C1 segment of cervical spinal cord (tissue), 14 donors: ENCODE results near the gene FBXL4.
A peak's percentile ranks its signal among the peaks of the same experiment; 100 is the strongest.

Source experiments
- DNase-seq, 14 donors: peaks; one replicate each; lab custom pipeline; 2025; lab: John Stamatoyannopoulos, UW

Gene FBXL4

DNA sequence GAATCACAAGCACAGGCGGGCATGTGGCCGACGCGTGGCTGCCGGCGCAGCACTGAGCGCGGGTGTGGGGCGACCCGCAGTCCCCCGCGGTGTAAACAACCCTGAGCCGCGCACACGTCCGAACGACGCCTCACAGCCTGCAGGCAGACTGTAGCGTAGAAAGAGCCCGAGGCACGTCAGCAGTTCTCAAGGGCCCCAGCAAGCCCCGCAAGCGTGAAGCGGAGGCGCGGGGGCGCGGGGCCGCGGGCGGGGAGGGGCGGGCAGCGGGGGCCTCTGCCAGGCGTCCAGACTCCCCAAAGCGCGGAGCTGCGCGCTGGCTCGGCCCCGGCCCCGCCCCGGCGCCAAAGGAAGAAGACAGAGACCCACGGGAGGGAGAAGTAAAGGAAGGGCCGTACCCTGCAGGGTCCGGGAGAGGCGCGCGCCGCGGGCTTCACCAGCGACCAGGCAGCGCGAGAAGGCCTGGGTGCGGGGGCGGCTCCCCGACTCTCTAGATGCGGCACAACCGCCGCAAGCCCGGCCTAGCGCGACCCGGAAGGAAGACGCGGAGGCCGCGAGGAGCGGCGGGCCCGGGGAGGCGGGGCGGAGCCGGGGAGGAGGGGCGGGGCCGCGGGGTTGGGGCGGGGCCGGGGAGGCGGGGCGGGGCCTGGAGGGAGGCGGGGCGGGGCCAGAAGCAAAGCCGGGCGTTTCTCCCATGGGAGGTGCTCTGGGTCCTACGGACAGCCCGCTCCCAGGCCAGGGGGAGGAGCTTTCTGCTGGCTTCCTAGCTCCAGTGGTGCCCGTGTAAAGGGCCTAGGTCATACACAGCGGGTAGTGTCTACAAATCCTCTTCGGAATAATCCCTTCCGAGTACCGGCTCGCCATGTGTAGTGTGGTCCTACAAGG lies at the start of gene FBXL4:
FBXL4 (minus strand) TSS at position 536 of the 882 bp plus-strand sequence. CDS start 20,958 bp downstream, outside the sequence.
- DNase-seq, result peak in 13 of 14 donors; percentile 73 to 86 (median 80)

DNA sequence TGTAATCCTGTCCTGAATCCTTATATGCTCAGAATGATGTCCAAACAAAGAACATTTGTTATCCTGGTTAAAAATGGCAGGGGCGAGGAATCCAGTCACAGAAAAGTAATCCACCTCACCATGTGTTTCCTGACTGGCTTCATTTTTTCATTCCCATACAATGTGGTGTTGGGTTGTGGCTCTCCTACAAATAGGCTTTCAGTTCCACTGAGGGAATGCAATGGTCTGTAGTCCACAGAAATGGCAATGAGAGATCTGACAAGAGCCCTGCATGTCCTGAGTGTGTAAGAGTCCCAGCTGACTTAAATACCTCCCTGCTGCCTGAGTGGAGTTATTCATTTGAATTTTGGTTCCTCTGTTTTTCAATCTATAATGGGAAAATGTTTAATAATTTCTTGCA lies 47.4 kb upstream of the FBXL4 start:
- no peak for DNase-seq

GRCh38 chr6:98992535-98992934 lies 44.8 kb upstream of the FBXL4 start:
- DNase-seq, result no peak

- DNase-seq, result no peak
Measured at GRCh38 chr6:98986071-98986615, 38.4 kb upstream of the FBXL4 start.

DNA sequence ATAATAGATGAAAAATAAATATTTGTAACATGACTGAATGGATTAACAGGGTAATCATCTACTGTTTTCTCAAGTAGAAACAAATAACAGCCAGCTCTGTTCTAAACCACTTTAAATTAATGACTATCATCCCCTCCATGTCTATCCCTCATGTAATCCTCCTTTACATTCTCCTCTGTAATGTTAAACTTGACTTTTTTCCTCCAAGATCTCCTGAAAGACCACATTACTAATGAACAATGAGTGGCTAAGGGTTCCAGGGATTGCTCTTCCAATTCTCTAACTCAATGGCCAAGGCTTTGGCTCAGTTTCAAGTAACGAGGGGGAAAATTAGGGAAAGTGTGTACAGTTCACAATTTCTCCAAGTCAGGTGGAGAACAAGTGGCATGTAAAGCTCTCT lies 37.6 kb upstream of the FBXL4 start:
- DNase-seq, result no peak

DNA sequence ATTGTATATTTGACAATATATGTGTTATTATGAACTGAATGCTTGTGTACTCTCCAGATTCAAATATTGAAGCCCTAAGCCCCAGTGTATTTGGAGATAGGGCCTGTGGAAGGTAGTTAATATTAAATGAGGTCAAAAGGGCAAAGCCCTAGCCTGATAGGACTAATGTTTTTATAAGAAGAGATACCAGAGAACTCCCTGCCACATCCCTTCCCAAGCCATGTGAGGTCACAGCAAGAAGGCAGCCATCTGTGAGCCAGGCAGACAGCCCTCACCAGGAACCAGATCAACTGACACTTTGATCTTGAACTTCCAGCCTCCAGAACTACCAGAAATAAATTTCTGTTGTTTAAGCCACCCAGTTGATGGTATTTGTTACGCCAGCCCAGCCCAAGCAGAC lies 36.4 kb upstream of the FBXL4 start:
- DNase-seq, result no peak

GRCh38 chr6:98981473-98981872 lies 33.7 kb upstream of the FBXL4 start:
- no peak for DNase-seq

DNA sequence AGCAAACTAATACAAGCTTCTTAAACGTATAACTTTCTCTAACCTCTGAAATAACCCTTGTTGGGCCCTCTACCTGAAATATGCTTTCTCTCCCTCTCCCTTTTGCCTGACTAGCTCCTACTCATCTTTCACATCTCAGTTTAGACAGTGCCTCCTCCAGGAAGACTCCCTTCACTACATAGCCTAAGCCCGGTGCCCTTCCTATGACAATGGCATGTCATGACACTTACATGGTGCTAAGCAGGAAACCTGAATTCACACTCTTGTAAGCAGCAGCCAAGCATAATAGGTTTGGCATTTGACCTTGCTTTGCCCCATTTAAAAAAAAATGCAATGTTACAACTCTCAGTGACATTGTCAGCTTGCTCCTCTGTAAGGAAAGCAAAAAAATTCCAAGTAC lies 33.1 kb upstream of the FBXL4 start:
- DNase-seq, result no peak

DNA sequence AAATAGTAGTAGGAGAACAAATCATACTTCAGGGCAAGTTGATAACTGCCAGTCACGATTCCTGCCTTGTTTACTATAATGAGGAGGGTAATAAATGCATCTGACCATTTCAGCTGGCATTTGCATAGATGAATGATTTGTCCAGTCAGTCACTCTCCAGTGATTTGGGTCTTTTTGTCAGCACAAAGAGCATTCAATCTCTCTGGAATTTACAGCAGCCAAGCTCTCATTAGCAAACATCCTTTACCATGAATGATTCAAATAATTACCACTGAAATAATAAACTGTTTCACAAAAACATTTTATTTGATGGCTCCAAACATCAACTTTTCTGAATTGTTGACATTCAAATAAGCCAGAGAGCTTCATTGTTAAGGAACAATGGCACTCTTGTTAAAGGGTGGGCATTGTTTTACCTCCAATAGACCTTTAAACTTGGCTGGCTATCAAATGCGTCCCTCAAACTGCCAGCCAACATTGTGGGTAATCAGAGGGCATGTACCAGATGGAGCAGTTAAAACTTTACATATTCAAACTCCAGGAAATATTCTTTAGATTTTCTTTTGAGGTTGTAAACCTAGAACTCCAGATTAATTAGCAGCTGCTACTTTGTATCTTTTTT lies 30.0 kb upstream of the FBXL4 start:
- DNase-seq, result no peak

GRCh38 chr6:98976674-98977385 lies 29.1 kb upstream of the FBXL4 start:
- DNase-seq, result no peak

DNA sequence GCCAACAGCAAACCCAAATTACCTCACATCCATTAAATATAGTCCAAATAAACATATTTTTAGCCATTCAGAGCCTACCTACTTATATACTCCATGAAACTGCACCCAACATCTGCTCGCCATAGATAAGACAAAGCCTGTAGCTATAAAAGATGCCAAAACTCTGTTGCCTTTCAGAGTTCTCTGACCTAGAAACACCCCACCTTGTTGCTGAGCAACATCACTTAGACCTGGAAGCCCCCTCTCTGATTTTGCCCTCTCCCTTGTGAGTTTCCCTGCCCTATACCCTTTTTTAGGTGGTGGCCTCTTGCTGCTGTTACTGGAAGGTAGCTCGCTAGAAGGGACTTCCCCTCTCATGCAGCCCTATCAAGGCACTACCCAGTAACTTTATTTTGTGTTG lies 27.7 kb upstream of the FBXL4 start:
- DNase-seq, result no peak

- DNase-seq, result no peak
Measured at GRCh38 chr6:98974309-98974708, 26.6 kb upstream of the FBXL4 start.

GRCh38 chr6:98973571-98973970 lies 25.8 kb upstream of the FBXL4 start:
- no peak for DNase-seq

- DNase-seq, result no peak
Measured at GRCh38 chr6:98971303-98971702, 23.6 kb upstream of the FBXL4 start.

DNA sequence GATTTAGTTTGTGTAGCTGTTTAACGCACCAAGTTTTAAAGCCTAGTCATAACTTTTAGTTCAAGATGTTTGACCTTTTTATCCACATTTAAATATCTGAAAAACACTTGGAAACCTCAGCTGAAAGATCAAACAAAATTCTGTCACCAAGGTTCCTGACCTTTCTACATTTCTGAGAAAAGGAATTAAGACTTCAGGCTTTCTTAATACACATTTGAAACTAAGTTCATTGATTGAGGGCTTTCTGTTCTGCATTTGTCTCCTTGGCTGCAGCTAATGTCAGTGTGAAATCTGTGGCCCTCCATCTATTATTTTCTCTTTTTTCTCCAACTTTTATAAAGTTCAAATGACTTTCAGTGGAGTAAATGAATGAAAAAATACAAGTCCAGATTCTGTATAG lies 22.7 kb upstream of the FBXL4 start:
- no peak for DNase-seq

DNA sequence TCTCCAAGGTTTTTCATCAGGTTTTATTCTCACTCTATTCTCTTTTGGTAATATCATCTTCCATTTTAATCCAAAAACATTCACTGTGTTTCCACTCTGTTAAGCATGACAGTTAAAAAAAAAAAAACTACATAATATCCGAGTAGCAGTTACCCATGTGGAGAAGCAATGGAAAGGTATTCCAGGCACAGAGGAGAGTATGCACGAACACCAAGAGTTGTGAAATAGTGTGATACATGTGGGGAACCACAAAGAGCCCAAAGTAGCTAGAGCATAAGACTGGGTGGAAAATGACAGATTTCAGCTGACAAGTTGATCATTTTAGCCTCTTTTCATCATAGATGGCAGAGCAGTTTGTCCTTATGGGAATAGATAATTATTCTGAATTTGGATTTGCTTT lies 19.9 kb upstream of the FBXL4 start:
- DNase-seq, result no peak

- DNase-seq, result no peak
Measured at GRCh38 chr6:98959631-98960030, 11.9 kb upstream of the FBXL4 start.

GRCh38 chr6:98958776-98959175 lies 11.0 kb upstream of the FBXL4 start:
- DNase-seq, result no peak

- no peak for DNase-seq
Measured at GRCh38 chr6:98957450-98957849, 9.7 kb upstream of the FBXL4 start.

GRCh38 chr6:98949589-98949988 lies 1.8 kb upstream of the FBXL4 start:
- DNase-seq, result no peak

GRCh38 chr6:98946879-98947410 lies 801 bp downstream of the FBXL4 start:
- peak in 4 of 14 donors; percentile 19 to 71 (median 52) for DNase-seq
